Mesendoderm (in vitro differentiated cells): ENCODE results near the gene ZMAT3.

Experiments
- DNase-seq: peaks from one replicate; pipeline ENCODE4 v3.0.0; 2013
- H2AK5ac ChIP-seq: 2 replicates; pipeline ENCODE4 v1.6.1; 2013; ENCODE audit warnings: low read length, inconsistent platforms
- H2BK120ac ChIP-seq: 2 replicates; pipeline ENCODE4 v1.6.1; 2013; ENCODE audit warnings: low read depth, mild to moderate bottlenecking, low read length, moderate library complexity, mixed read lengths
- H2BK15ac ChIP-seq: replicated peaks from 2 replicates; pipeline ENCODE4 v1.6.1; 2013; ENCODE audit warnings: low read depth, mild to moderate bottlenecking, moderate library complexity
- H2BK5ac ChIP-seq: 2 replicates; pipeline ENCODE4 v1.6.1; 2013; ENCODE audit warnings: low read length, inconsistent platforms
- H3K18ac ChIP-seq: 2 replicates; pipeline ENCODE4 v1.6.1; 2013; ENCODE audit warnings: mild to moderate bottlenecking, low read length, mixed read lengths
- H3K23ac ChIP-seq: one replicate; pipeline ENCODE4 v1.6.1; 2013; ENCODE audit warnings: low read length
- H3K27ac ChIP-seq: 2 replicates; pipeline ENCODE4 v1.5.1; 2013; ENCODE audit warnings: low read depth, mild to moderate bottlenecking, inconsistent platforms, low read length, moderate library complexity
- H3K27me3 ChIP-seq: 2 replicates; pipeline ENCODE4 v1.6.1; 2013; ENCODE audit warnings: low read length, control low read depth, mild to moderate bottlenecking, inconsistent platforms; ENCODE audit not compliant: insufficient read depth, poor library complexity
- H3K36me3 ChIP-seq: 2 replicates; pipeline ENCODE4 v1.6.1; 2013; ENCODE audit warnings: low read length, inconsistent platforms; ENCODE audit not compliant: control insufficient read depth, insufficient read depth
- H3K4ac ChIP-seq: one replicate; pipeline ENCODE4 v1.6.1; 2013; ENCODE audit warnings: low read depth, mild to moderate bottlenecking, low read length, moderate library complexity
- H3K4me1 ChIP-seq: 2 replicates; pipeline ENCODE4 v1.6.1; 2013; ENCODE audit warnings: low read depth, low read length, inconsistent platforms; ENCODE audit not compliant: control insufficient read depth
- H3K4me2 ChIP-seq: 2 replicates; pipeline ENCODE4 v1.6.1; 2013; ENCODE audit warnings: low read length
- H3K4me3 ChIP-seq: 2 replicates; pipeline ENCODE4 v1.5.1; 2013; ENCODE audit warnings: mild to moderate bottlenecking, low read length
- H3K56ac ChIP-seq: one replicate; pipeline ENCODE4 v1.6.1; 2013; ENCODE audit warnings: low read length
- H3K79me1 ChIP-seq: 2 replicates; pipeline ENCODE4 v1.6.1; 2013; ENCODE audit warnings: low read length, inconsistent platforms
- H3K79me2 ChIP-seq: 2 replicates; pipeline ENCODE4 v1.6.1; 2013; ENCODE audit warnings: mild to moderate bottlenecking, low read length; ENCODE audit not compliant: control insufficient read depth, insufficient read depth
- H3K9ac ChIP-seq: 2 replicates; pipeline ENCODE4 v1.6.1; 2013; ENCODE audit warnings: low read length, inconsistent platforms
- H4K5ac ChIP-seq: one replicate; pipeline ENCODE4 v1.6.1; 2013; ENCODE audit warnings: low read length
- H4K8ac ChIP-seq: one replicate; pipeline ENCODE4 v1.6.1; 2013; ENCODE audit warnings: low read depth, mild to moderate bottlenecking, control low read depth, low read length, moderate library complexity
- WGBS: extraction: QIAGEN DNeasy Blood & Tissue Kit; methylation state at CpG from one replicate; pipeline ENCODE4 v1.1.7; 2013; ENCODE audit warnings: low lambda C conversion rate, missing lambda C conversion rate; ENCODE audit not compliant: insufficient coverage; ENCODE audit errors: extremely low coverage; 5-methylcytosine and 5-hydroxymethylcytosine counted together

ZMAT3 gene

GRCh38 chr3:179000144-179000543 lies 71.5 kb downstream of the ZMAT3 start:
- H3K4ac ChIP-seq = no peak overlapping the region
- H3K36me3 ChIP-seq = no peaks in the 10 kb centered on the region
- no peak overlapping the region for H4K5ac ChIP-seq
- H3K56ac ChIP-seq = no peak overlapping the region
- no peak overlapping the region for H3K4me3 ChIP-seq
- H2BK120ac ChIP-seq = no peak overlapping the region
- no peaks in the 10 kb centered on the region for H3K4me1 ChIP-seq
- no peak overlapping the region for H3K4me2 ChIP-seq
- no peak overlapping the region for H3K18ac ChIP-seq
- no peak overlapping the region for H3K9ac ChIP-seq
- no peak overlapping the region for H2AK5ac ChIP-seq
- no peak overlapping the region for H3K27ac ChIP-seq
- no peaks in the 10 kb centered on the region for H3K79me2 ChIP-seq
- H2BK15ac ChIP-seq = no peak overlapping the region
- H4K8ac ChIP-seq = no peak overlapping the region
- no peak for DNase-seq
- no peaks in the 10 kb centered on the region for H3K79me1 ChIP-seq
- no peak overlapping the region for H2BK5ac ChIP-seq
- H3K27me3 ChIP-seq = no peaks in the 10 kb centered on the region
- no peak overlapping the region for H3K23ac ChIP-seq

- no peak overlapping the region for H3K4me3 ChIP-seq
- no peak overlapping the region for H3K56ac ChIP-seq
- no CpG with 5 or more reads among the region's 2 CpGs for WGBS
- H3K9ac ChIP-seq = no peak overlapping the region
- H2BK120ac ChIP-seq = no peak overlapping the region
- no peak overlapping the region for H4K8ac ChIP-seq
- H3K27ac ChIP-seq = no peak overlapping the region
- H3K18ac ChIP-seq = no peak overlapping the region
- H2BK5ac ChIP-seq = no peak overlapping the region
- H3K4me2 ChIP-seq = no peak overlapping the region
- no peak for DNase-seq
- H3K4ac ChIP-seq = no peak overlapping the region
- no peaks in the 10 kb centered on the region for H3K36me3 ChIP-seq
- H2BK15ac ChIP-seq = no peak overlapping the region
- H3K23ac ChIP-seq = no peak overlapping the region
- no peaks in the 10 kb centered on the region for H3K79me1 ChIP-seq
- H3K79me2 ChIP-seq = no peaks in the 10 kb centered on the region
- H3K27me3 ChIP-seq = no peaks in the 10 kb centered on the region
- H3K4me1 ChIP-seq = no peaks in the 10 kb centered on the region
- H4K5ac ChIP-seq = no peak overlapping the region
- no peak overlapping the region for H2AK5ac ChIP-seq
Observed at GRCh38 chr3:178996399-178996798, 75.2 kb downstream of the ZMAT3 start.

GRCh38 chr3:178990293-178990692 lies 81.3 kb downstream of the ZMAT3 start:
- no peak overlapping the region for H3K18ac ChIP-seq
- no peaks in the 10 kb centered on the region for H3K4me1 ChIP-seq
- no peak overlapping the region for H3K4me3 ChIP-seq
- H2BK5ac ChIP-seq = no peak overlapping the region
- no peak overlapping the region for H3K9ac ChIP-seq
- H3K23ac ChIP-seq = no peak overlapping the region
- no peak overlapping the region for H3K56ac ChIP-seq
- no peak overlapping the region for H2AK5ac ChIP-seq
- H3K79me1 ChIP-seq = no peaks in the 10 kb centered on the region
- H3K27me3 ChIP-seq = no peaks in the 10 kb centered on the region
- H3K4me2 ChIP-seq = no peak overlapping the region
- H3K4ac ChIP-seq = no peak overlapping the region
- DNase-seq = no peak
- H3K36me3 ChIP-seq = no peaks in the 10 kb centered on the region
- no peak overlapping the region for H3K27ac ChIP-seq
- H4K5ac ChIP-seq = no peak overlapping the region
- H4K8ac ChIP-seq = no peak overlapping the region
- no CpG with 5 or more reads among the region's 3 CpGs for WGBS
- no peak overlapping the region for H2BK15ac ChIP-seq
- H3K79me2 ChIP-seq = no peaks in the 10 kb centered on the region
- H2BK120ac ChIP-seq = no peak overlapping the region

GRCh38 chr3:178989821-178990220 lies 81.8 kb downstream of the ZMAT3 start:
- Histone ChIP-seq H3K4ac (no peak overlapping the region), H4K5ac (no peak overlapping the region), H3K79me2 (no peaks in the 10 kb centered on the region), H3K27ac (no peak overlapping the region), H3K27me3 (no peaks in the 10 kb centered on the region), H3K56ac (no peak overlapping the region), H2AK5ac (no peak overlapping the region), H3K9ac (no peak overlapping the region), H2BK120ac (no peak overlapping the region), H3K4me1 (no peaks in the 10 kb centered on the region), H3K23ac (no peak overlapping the region), H3K36me3 (no peaks in the 10 kb centered on the region), H2BK15ac (no peak overlapping the region), H3K4me3 (no peak overlapping the region), H4K8ac (no peak overlapping the region), H2BK5ac (no peak overlapping the region), H3K18ac (no peak overlapping the region), H3K4me2 (no peak overlapping the region), H3K79me1 (no peaks in the 10 kb centered on the region)
- no CpG with 5 or more reads among the region's 1 CpG for WGBS
- no peak for DNase-seq

GRCh38 chr3:178987745-178988144 lies 83.9 kb downstream of the ZMAT3 start:
- H3K27ac ChIP-seq = no peak overlapping the region
- no peaks in the 10 kb centered on the region for H3K79me2 ChIP-seq
- no peak overlapping the region for H4K8ac ChIP-seq
- H3K4me2 ChIP-seq = no peak overlapping the region
- no peak overlapping the region for H2BK5ac ChIP-seq
- DNase-seq = no peak
- no peak overlapping the region for H3K23ac ChIP-seq
- H3K27me3 ChIP-seq = no peaks in the 10 kb centered on the region
- H2AK5ac ChIP-seq = no peak overlapping the region
- H2BK15ac ChIP-seq = no peak overlapping the region
- peak overlapping the region; percentile 5 for H3K4me3 ChIP-seq
- no peak overlapping the region for H4K5ac ChIP-seq
- H2BK120ac ChIP-seq = no peak overlapping the region
- no peaks in the 10 kb centered on the region for H3K36me3 ChIP-seq
- no peak overlapping the region for H3K18ac ChIP-seq
- H3K79me1 ChIP-seq = no peaks in the 10 kb centered on the region
- no peak overlapping the region for H3K56ac ChIP-seq
- no peak overlapping the region for H3K9ac ChIP-seq
- H3K4me1 ChIP-seq = no peaks in the 10 kb centered on the region
- no peak overlapping the region for H3K4ac ChIP-seq
- WGBS = no CpG with 5 or more reads among the region's 1 CpG

- Histone ChIP-seq H3K27ac (no peak overlapping the region), H3K18ac (no peak overlapping the region), H4K5ac (no peak overlapping the region), H4K8ac (no peak overlapping the region), H3K4ac (no peak overlapping the region), H3K79me2 (no peaks in the 10 kb centered on the region), H3K56ac (no peak overlapping the region), H2AK5ac (no peak overlapping the region), H3K4me3 (no peak overlapping the region), H3K4me1 (no peaks in the 10 kb centered on the region), H3K23ac (no peak overlapping the region), H3K36me3 (no peaks in the 10 kb centered on the region), H3K27me3 (no peaks in the 10 kb centered on the region), H3K9ac (no peak overlapping the region), H2BK120ac (no peak overlapping the region), H2BK5ac (no peak overlapping the region), H3K79me1 (no peaks in the 10 kb centered on the region), H3K4me2 (no peak overlapping the region), H2BK15ac (no peak overlapping the region)
- no CpG with 5 or more reads among the region's 2 CpGs for WGBS
- DNase-seq = no peak
Observed at GRCh38 chr3:178986456-178986855, 85.2 kb downstream of the ZMAT3 start.
